GM12865 (cell line): ENCODE data around the gene ETNK1.
"Not testable (repeated sequence)": the region's sequence is repeated elsewhere in the genome, so short reads cannot be mapped to it uniquely, and the experiment has no call there.

ENCODE experiments used
- DNase-seq: peaks from one replicate; pipeline ENCODE4 v3.0.0; 2010; ENCODE audit warnings: low read depth
- H3K4me3 ChIP-seq: 2 replicates; pipeline ENCODE4 v1.5.1; 2011; ENCODE audit warnings: mild to moderate bottlenecking, low read depth, low read length, control low read depth
- TF ChIP-seq, protein P1 (sequence below): IDR thresholded peaks from 2 replicates; pipeline ENCODE4 v1.5.1; 2011; ENCODE audit warnings: low read length, control low read depth, low read depth, inconsistent platforms; ENCODE audit not compliant: insufficient read depth; ENCODE audit errors: missing control alignments

ETNK1 gene

GRCh38 chr12:22698576-22698975 is 73.6 kb downstream of the ETNK1 start:
- TF ChIP-seq, protein P1, sequence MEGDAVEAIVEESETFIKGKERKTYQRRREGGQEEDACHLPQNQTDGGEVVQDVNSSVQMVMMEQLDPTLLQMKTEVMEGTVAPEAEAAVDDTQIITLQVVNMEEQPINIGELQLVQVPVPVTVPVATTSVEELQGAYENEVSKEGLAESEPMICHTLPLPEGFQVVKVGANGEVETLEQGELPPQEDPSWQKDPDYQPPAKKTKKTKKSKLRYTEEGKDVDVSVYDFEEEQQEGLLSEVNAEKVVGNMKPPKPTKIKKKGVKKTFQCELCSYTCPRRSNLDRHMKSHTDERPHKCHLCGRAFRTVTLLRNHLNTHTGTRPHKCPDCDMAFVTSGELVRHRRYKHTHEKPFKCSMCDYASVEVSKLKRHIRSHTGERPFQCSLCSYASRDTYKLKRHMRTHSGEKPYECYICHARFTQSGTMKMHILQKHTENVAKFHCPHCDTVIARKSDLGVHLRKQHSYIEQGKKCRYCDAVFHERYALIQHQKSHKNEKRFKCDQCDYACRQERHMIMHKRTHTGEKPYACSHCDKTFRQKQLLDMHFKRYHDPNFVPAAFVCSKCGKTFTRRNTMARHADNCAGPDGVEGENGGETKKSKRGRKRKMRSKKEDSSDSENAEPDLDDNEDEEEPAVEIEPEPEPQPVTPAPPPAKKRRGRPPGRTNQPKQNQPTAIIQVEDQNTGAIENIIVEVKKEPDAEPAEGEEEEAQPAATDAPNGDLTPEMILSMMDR: no peak
- H3K4me3 ChIP-seq: no peak overlapping the region
- DNase-seq: no peak

GRCh38 chr12:22699705-22700104 is 74.7 kb downstream of the ETNK1 start:
- not testable (repeated sequence) for DNase-seq, H3K4me3 ChIP-seq

- no peak overlapping the region for H3K4me3 ChIP-seq
- DNase-seq: no peak
- TF ChIP-seq, protein P1: no peak
Measured at GRCh38 chr12:22700106-22700505, 75.1 kb downstream of the ETNK1 start.

DNA sequence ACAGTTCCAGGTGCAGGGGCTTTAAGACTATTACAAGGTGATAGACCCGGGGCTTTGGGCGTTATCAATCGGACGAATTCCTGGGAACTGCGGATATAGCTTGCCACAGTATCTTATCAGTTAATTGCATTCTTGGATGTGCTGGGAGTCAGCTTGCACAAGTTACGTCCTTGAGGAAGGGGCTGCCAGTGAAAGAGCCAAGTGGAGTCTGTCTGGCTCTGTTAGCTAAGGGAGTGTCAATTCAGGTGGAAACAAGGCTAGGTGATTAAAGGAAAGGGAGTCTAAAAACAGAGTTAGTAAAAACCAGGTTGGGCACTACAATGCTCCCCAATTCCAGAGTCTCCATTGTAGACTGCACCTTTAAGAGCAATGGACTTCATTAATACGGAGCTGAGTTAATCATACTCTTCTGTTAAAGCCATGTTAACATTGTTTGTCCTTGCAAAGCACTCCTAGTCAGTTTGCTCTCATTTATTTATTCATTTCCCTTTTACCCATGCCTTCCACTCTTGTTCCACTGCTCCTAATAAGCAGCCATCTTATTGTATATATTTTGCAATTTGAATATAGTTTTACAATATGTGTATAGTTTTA is 76.3 kb downstream of the ETNK1 start:
- not testable (repeated sequence) for DNase-seq, H3K4me3 ChIP-seq

DNA sequence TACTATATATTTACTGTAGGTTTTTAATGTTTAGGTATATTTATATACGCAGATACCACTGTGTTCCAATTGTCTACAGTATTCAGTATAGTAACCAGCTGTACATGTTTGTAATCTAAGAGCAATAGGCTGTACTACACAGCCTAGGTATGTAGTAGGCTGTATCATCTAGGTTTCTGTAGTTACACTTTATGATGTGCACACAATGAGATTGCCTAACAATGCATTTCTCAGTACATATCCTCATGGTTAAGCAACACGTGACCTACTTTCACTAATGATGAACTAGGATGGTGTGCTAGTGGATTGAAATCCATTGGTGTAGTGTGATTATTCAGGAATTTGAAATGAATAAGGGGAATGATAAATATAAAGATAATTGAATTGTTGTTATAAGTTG is 77.7 kb downstream of the ETNK1 start:
- TF ChIP-seq, protein P1: no peak
- H3K4me3 ChIP-seq: no peak overlapping the region
- no peak for DNase-seq

DNA sequence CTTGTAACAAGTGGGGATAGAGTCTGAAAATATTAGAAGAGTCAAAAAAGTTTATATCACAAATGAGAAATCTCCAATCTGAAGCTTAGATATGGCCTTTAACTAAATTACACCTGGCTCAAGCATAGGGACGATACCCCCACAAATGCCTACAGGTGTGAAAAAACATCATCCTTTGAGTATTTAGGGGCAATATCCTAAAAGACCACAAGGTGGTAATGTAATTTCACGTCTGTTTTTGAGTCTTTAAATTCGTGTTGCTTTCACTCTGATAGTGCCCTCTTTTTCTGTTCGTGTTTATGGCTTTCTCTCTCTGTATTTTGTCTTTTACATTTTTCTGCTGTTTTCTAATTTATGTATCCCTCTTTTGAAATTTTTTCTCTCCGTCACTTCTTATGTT is 84.3 kb downstream of the ETNK1 start:
- H3K4me3 ChIP-seq: no peak overlapping the region
- TF ChIP-seq, protein P1: peak; percentile 42
- peak; percentile 46 for DNase-seq

DNA sequence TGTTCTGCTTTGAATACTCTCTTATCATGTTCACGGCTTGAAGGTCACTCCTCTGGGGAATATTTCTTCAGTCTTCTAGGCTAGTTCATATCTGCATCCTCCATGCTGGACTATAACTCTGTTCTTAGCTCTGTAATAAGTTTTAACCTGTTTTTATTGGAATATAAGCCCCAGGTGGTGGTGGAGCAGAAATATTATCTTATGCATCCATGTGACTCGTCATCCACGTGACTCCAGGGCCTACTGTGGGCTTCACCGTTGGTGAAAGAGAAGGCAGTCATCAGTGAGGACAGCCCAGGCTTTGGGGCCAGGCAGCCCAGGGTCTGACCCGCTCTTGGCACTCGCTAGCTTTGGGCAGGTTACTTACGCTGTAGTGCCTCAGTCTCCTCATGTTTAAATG is 87.1 kb downstream of the ETNK1 start:
- H3K4me3 ChIP-seq: no peak overlapping the region
- TF ChIP-seq, protein P1: no peak
- DNase-seq: no peak

DNA sequence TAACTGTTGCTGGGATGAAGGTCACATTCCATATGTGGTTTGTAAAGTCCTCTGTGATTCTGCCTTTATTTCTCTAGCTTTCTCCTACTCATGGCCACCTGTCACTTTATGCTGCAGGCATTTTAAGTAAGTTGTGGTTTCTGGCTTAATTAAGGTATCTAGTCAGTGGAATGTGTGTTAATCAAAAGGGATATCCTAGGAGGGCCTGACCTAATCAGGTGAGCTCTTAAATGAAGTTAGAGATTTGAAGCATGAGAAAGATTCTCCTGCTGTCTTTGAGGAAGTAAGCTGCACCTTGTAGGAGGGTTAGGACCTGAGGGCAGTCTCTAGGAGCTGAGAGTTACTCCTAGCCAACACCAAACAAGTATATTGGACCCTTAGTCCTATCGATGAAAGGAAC is 90.3 kb downstream of the ETNK1 start:
- TF ChIP-seq, protein P1: no peak
- no peak for DNase-seq
- H3K4me3 ChIP-seq: no peak overlapping the region
